ENCODE results near the gene ZNF483.

DNA sequence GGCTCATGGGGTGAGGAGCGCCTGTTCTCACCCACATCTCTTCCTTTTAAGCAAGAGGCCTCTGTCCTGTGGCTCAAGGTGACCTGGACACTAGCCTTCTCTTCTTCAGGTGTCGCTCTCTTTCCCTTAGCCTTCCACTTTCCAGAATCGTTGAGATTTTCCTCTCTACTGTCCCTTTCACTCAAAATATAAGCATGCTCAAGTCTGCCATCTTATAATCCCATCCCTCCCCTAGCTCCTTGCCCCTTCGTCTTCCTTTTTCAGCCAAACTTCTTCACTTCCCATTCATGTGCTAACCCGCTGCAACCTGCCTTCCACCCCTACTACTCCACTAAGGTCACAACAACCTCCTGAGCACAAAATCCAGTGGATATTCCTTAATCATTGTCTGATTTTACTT, 61.4 kb downstream of the ZNF483 start:
- TF ChIP-seq, protein P1, sequence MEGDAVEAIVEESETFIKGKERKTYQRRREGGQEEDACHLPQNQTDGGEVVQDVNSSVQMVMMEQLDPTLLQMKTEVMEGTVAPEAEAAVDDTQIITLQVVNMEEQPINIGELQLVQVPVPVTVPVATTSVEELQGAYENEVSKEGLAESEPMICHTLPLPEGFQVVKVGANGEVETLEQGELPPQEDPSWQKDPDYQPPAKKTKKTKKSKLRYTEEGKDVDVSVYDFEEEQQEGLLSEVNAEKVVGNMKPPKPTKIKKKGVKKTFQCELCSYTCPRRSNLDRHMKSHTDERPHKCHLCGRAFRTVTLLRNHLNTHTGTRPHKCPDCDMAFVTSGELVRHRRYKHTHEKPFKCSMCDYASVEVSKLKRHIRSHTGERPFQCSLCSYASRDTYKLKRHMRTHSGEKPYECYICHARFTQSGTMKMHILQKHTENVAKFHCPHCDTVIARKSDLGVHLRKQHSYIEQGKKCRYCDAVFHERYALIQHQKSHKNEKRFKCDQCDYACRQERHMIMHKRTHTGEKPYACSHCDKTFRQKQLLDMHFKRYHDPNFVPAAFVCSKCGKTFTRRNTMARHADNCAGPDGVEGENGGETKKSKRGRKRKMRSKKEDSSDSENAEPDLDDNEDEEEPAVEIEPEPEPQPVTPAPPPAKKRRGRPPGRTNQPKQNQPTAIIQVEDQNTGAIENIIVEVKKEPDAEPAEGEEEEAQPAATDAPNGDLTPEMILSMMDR (conservative IDR thresholded peaks at IDR 0.05; ENCODE audit: low read depth, low read length) = no peak
- TF ChIP-seq RFX5 (IDR thresholded peaks at IDR 0.05; ENCODE audit: low read depth, low read length) (no peak), POLR2A (IDR thresholded peaks at IDR 0.05; ENCODE audit: low read depth, low read length) (no peak), NFE2L2 (IDR thresholded peaks at IDR 0.05; ENCODE audit: low read depth, low read length) (no peak), MAZ (IDR thresholded peaks at IDR 0.05; ENCODE audit: borderline replicate concordance, low read depth, low read length) (no peak), CEBPB (IDR thresholded peaks at IDR 0.05; ENCODE audit: low read depth, low read length) (no peak), MXI1 (IDR thresholded peaks at IDR 0.05; ENCODE audit: borderline replicate concordance, low read depth, low read length) (no peak), SMC3 (IDR thresholded peaks at IDR 0.05; ENCODE audit: low read depth, low read length) (no peak), MAFK (IDR thresholded peaks at IDR 0.05; ENCODE audit: low read depth, low read length) (no peak), RCOR1 (IDR thresholded peaks at IDR 0.05; ENCODE audit: insufficient replicate concordance, low read length) (no peak), BHLHE40 (IDR thresholded peaks at IDR 0.05; ENCODE audit: low read depth, low read length) (no peak), RAD21 (IDR thresholded peaks at IDR 0.05; ENCODE audit: low read length) (no peak)
- TF ChIP-seq, protein P2, sequence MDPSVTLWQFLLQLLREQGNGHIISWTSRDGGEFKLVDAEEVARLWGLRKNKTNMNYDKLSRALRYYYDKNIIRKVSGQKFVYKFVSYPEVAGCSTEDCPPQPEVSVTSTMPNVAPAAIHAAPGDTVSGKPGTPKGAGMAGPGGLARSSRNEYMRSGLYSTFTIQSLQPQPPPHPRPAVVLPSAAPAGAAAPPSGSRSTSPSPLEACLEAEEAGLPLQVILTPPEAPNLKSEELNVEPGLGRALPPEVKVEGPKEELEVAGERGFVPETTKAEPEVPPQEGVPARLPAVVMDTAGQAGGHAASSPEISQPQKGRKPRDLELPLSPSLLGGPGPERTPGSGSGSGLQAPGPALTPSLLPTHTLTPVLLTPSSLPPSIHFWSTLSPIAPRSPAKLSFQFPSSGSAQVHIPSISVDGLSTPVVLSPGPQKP (IDR thresholded peaks at IDR 0.05; ENCODE audit: borderline replicate concordance, low read depth, low read length) = no peak

All from IMR-90 (cell line).